HepG2 (cell line): ENCODE data around the gene RCBTB2.

Experiments
- GMEB2 ChIP-seq: IDR thresholded peaks from 2 replicates; pipeline ENCODE4 v1.6.1; 2016; ENCODE audit warnings: missing biosample characterization, missing genetic modification reagents, low read depth
- JUN ChIP-seq: sonication (generic); formaldehyde crosslinking; IDR thresholded peaks from 2 replicates; pipeline ENCODE4 v1.4.0; 2020; ENCODE audit warnings: mild to moderate bottlenecking, missing genetic modification reagents
- LRRFIP1 ChIP-seq: sonication (generic); formaldehyde crosslinking; conservative IDR thresholded peaks from 2 replicates; pipeline ENCODE4 v1.4.0; 2020; ENCODE audit warnings: missing genetic modification reagents
- MLLT10 ChIP-seq: sonication (generic); formaldehyde crosslinking; IDR thresholded peaks from 2 replicates; pipeline ENCODE4 v1.4.0; 2020; ENCODE audit warnings: missing genetic modification reagents
- ZBTB38 ChIP-seq: sonication (generic); formaldehyde crosslinking; IDR thresholded peaks from 2 replicates; pipeline ENCODE4 v1.5.1; 2020; ENCODE audit warnings: mild to moderate bottlenecking, missing genetic modification reagents
- ZNF431 ChIP-seq: sonication (generic); formaldehyde crosslinking; IDR thresholded peaks from 2 replicates; pipeline ENCODE4 v1.9.0; 2022; ENCODE audit warnings: missing genetic modification reagents, low read depth, mild to moderate bottlenecking, borderline replicate concordance
- TF ChIP-seq, protein P1 (sequence below), 2 experiments: fragments of 450-650 bp in 1 of 2; sonication (generic) in 1 of 2; formaldehyde crosslinking; IDR thresholded peaks; 2 replicates each; pipeline versions ENCODE4 v1.5.0 to v1.8.0; 2020 to 2022; ENCODE audit warnings: mild to moderate bottlenecking in 1 of 2, missing genetic modification reagents in 1 of 2

DNA sequence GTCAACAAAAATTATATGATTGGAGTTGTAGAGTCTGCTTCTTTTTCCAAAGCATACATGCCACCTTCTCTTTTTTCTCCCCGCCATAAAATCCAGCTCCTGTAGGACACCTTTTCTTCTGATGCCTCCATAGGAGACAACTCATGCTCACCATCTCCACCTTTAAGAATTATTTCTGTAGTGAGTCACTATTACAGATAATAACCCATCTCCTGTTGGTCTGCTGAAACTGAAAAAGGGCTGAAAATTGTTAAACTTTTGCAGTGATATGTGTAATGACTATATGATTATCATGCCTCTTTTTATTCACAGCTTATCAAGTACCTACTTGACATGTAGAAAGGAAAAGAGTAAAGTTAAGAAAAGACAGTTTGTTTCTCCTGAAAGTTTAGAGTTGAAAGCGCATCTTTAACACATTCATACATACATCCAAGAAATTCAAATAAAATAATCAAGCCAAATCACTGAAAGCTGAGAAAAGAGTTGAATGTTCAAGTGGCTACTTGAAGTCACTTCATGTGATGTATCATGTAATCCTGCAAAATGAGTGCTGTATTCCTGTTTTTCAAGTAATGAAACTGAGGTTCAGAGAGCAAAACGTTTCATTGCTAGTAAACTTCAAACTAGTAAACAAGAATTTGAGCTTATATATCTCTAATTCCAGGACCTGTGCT is 84.5 kb downstream of the RCBTB2 start:
- TF ChIP-seq MLLT10 (CRISPR knock-in tag) = no peak
- no peak for TF ChIP-seq JUN (CRISPR knock-in tag)
- TF ChIP-seq ZNF431 (CRISPR knock-in tag) = no peak
- TF ChIP-seq ZBTB38 (CRISPR knock-in tag) = no peak
- no peak for TF ChIP-seq GMEB2 (CRISPR knock-in tag)
- no peak for TF ChIP-seq LRRFIP1 (CRISPR knock-in tag)
- TF ChIP-seq, protein P1, sequence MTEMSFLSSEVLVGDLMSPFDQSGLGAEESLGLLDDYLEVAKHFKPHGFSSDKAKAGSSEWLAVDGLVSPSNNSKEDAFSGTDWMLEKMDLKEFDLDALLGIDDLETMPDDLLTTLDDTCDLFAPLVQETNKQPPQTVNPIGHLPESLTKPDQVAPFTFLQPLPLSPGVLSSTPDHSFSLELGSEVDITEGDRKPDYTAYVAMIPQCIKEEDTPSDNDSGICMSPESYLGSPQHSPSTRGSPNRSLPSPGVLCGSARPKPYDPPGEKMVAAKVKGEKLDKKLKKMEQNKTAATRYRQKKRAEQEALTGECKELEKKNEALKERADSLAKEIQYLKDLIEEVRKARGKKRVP (CRISPR knock-in tag; IDR thresholded peaks at IDR 0.05) = no peak
